A673 (cell line): Measurements from ENCODE around the gene ETFA. TPM values are rescaled to one million over a fixed set of nuclear protein-coding genes. Genes with fewer than 3 reads are reported as not detected.
A peak's percentile ranks its signal among the peaks of the same experiment; 100 is the strongest.

ENCODE experiments used
- BruUV-seq: library from RNA; stranded (reverse); fragments of 400-500 nt; replicated peaks from 2 replicates; lab custom pipeline; 2021; lab: Mats Ljungman, UMichigan
- CTCF ChIA-PET: fragments of 300-600 bp; sonication (Branson Sonifier 250); formaldehyde crosslinking; loops from one replicate; lab custom pipeline; 2022; ENCODE audit warnings: antibody characterized with exemption; lab: Charles Lee
- POLR2A ChIA-PET: fragments of 300-600 bp; sonication (Branson Sonifier 250); formaldehyde crosslinking; loops from one replicate; lab custom pipeline; 2022; ENCODE audit warnings: antibody characterized with exemption; ENCODE audit not compliant: low non-redundant PET; lab: Charles Lee
- DNase-seq: peaks from one replicate; pipeline ENCODE4 v3.0.0-alpha.2; 2015; ENCODE audit warnings: low spot score
- H3K27ac ChIP-seq: fragments of 200-600 bp; sonication (generic); 2 replicates; pipeline ENCODE4 v1.5.1; 2016; ENCODE audit warnings: mixed run types, low read depth, mild to moderate bottlenecking, mixed read lengths, antibody characterized with exemption, low read length; ENCODE audit not compliant: poor library complexity, severe bottlenecking
- H3K27me3 ChIP-seq: fragments of 200-600 bp; sonication (generic); replicated peaks from 2 replicates; pipeline ENCODE4 v1.6.1; 2017; ENCODE audit warnings: mixed run types, low read depth, mild to moderate bottlenecking, mixed read lengths, antibody characterized with exemption, low read length; ENCODE audit not compliant: insufficient read depth, poor library complexity
- H3K36me3 ChIP-seq: fragments of 200-600 bp; sonication (generic); 2 replicates; pipeline ENCODE4 v1.6.1; 2016; ENCODE audit warnings: mixed run types, mild to moderate bottlenecking, mixed read lengths, antibody characterized with exemption, low read length; ENCODE audit not compliant: insufficient read depth, poor library complexity, severe bottlenecking
- H3K4me1 ChIP-seq: fragments of 200-600 bp; sonication (generic); 2 replicates; pipeline ENCODE4 v1.6.1; 2017; ENCODE audit warnings: mixed run types, mild to moderate bottlenecking, mixed read lengths, antibody characterized with exemption, low read length; ENCODE audit not compliant: insufficient read depth, poor library complexity, severe bottlenecking
- H3K4me3 ChIP-seq: fragments of 200-600 bp; sonication (generic); 2 replicates; pipeline ENCODE4 v1.5.1; 2016; ENCODE audit warnings: low read depth, mixed run types, mild to moderate bottlenecking, mixed read lengths, low read length; ENCODE audit not compliant: poor library complexity, severe bottlenecking
- H3K9me3 ChIP-seq: fragments of 200-600 bp; sonication (generic); 2 replicates; pipeline ENCODE4 v1.6.1; 2016; ENCODE audit warnings: mixed run types, low read depth, mild to moderate bottlenecking, mixed read lengths, antibody characterized with exemption, low read length; ENCODE audit not compliant: poor library complexity, severe bottlenecking
- CTCF ChIP-seq: fragments of 300-800, 200-600 bp; sonication (generic); conservative IDR thresholded peaks from 2 replicates; pipeline ENCODE4 v1.5.1; 2017; ENCODE audit warnings: low read depth, mild to moderate bottlenecking, antibody characterized with exemption, low read length, moderate library complexity, mixed read lengths
- EZH2 ChIP-seq: fragments of 200-600 bp; sonication (generic); IDR thresholded peaks from 2 replicates; pipeline ENCODE4 v1.6.1; 2017; ENCODE audit warnings: borderline replicate concordance, low read depth, mild to moderate bottlenecking, mixed read lengths, antibody characterized with exemption, low read length; ENCODE audit not compliant: poor library complexity, severe bottlenecking
- intact Hi-C: fragments of 100-400 bp; cut with micrococcal nuclease; formaldehyde crosslinking; loops from one replicate; pipeline ENCODE4 v1.10.0; 2022; ENCODE audit not compliant: unreplicated experiment
- total RNA-seq: library from RNA; stranded (reverse); gene quantifications from 2 replicates; pipeline ENCODE4 v1.2.3, GENCODE V29; 2021

The ETFA gene
- total RNA-seq, 1 experiment from 2014 or later: 133 TPM

GRCh38 chr15:76190751-76191538, 120.3 kb downstream of the ETFA start:
- H3K4me1 ChIP-seq: peaks cover 3% of the 10 kb centered on the region
- ChIA-PET CTCF (interaction anchor here (1.3 kb wide), 1 partner anchor 139 kb away, joined by 4 read pairs; no protein-coding TSS in a partner anchor), POLR2A (no interaction called here)
- peak; percentile 84 for DNase-seq
- peak; percentile 93 for TF ChIP-seq CTCF
- no peak for TF ChIP-seq EZH2
- no peak overlapping the region for H3K4me3 ChIP-seq
- H3K36me3 ChIP-seq: no peaks in the 10 kb centered on the region
- no peak overlapping the region for H3K27ac ChIP-seq
- intact Hi-C loops: loop anchor here (5.0 kb wide), 1 partner anchor 141 kb away; no protein-coding TSS in a partner anchor
- no TSS peak for BruUV-seq
- H3K9me3 ChIP-seq: no peaks in the 10 kb centered on the region
- no peaks in the 10 kb centered on the region for H3K27me3 ChIP-seq

- CTCF ChIA-PET: interaction anchor here (0.6 kb wide), 1 partner anchor 394 kb away, joined by 6 read pairs; no protein-coding TSS in a partner anchor
- Histone ChIP-seq H3K27ac (no peak overlapping the region), H3K27me3 (no peaks in the 10 kb centered on the region), H3K36me3 (no peaks in the 10 kb centered on the region), H3K9me3 (no peaks in the 10 kb centered on the region), H3K4me1 (peaks cover 3% of the 10 kb centered on the region), H3K4me3 (no peak overlapping the region)
- intact Hi-C loops: loop anchor here (5.0 kb wide), 1 partner anchor 142 kb away; no protein-coding TSS in a partner anchor
- no peak for DNase-seq
- POLR2A ChIA-PET: no interaction called here
- TF ChIP-seq EZH2: no peak
- no TSS peak for BruUV-seq
Observed at GRCh38 chr15:76190070-76190564, 121.2 kb downstream of the ETFA start.

- ChIA-PET CTCF (no interaction called here), POLR2A (no interaction called here)
- DNase-seq: no peak
- Histone ChIP-seq H3K9me3 (no peaks in the 10 kb centered on the region), H3K4me3 (no peak overlapping the region), H3K4me1 (peaks cover 3% of the 10 kb centered on the region), H3K27ac (no peak overlapping the region), H3K27me3 (no peaks in the 10 kb centered on the region), H3K36me3 (no peaks in the 10 kb centered on the region)
- TF ChIP-seq EZH2: no peak
- no peak for TF ChIP-seq CTCF
- intact Hi-C loops: no loop called here
- no TSS peak for BruUV-seq
Observed at GRCh38 chr15:76189106-76189505, 122.2 kb downstream of the ETFA start.
